Urothelium cell line (cell line): ENCODE data around the gene ADORA2B.
A peak's percentile ranks its signal among the peaks of the same experiment; 100 is the strongest.

Experiments
- DNase-seq: peaks from one replicate; pipeline ENCODE4 v3.0.0; 2011; ENCODE audit warnings: low spot score, mixed read lengths
- FAIRE-seq: peaks from 2 replicates; lab custom pipeline; 2011; peaks lifted over from hg19 to GRCh38; lab: Jason Lieb, UNC

The ADORA2B gene

DNA sequence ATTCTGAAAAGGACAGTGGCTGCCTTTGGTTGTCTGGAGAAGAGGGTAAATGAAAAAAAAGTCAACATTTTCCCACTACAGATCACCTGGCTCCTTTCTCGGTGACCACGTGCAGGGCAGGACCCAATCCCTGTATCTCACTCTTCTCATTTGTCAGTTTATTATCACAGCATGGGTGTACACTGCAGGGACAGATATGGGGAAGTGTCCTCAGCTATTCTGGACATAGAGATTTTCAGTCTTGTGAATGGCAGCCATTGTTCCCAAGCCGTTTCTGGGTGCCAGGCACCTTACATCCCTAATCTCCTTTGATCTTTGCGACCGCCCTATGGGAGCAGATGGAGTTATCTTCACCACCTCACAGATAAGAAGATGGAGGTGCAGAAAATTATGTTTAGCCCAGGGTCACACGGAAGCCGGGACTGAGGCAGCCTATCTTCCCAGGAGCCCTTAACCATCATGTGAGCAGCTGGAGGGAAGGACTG, 7.2 kb downstream of the ADORA2B start:
- DNase-seq, result no peak
- no peak for FAIRE-seq

- FAIRE-seq (no peak), DNase-seq (no peak)
Measured at GRCh38 chr17:15952916-15953790, 8.2 kb downstream of the ADORA2B start.

- DNase-seq, result peak; percentile 67
- no peak for FAIRE-seq
Measured at GRCh38 chr17:15954222-15954621, 9.3 kb downstream of the ADORA2B start.

DNA sequence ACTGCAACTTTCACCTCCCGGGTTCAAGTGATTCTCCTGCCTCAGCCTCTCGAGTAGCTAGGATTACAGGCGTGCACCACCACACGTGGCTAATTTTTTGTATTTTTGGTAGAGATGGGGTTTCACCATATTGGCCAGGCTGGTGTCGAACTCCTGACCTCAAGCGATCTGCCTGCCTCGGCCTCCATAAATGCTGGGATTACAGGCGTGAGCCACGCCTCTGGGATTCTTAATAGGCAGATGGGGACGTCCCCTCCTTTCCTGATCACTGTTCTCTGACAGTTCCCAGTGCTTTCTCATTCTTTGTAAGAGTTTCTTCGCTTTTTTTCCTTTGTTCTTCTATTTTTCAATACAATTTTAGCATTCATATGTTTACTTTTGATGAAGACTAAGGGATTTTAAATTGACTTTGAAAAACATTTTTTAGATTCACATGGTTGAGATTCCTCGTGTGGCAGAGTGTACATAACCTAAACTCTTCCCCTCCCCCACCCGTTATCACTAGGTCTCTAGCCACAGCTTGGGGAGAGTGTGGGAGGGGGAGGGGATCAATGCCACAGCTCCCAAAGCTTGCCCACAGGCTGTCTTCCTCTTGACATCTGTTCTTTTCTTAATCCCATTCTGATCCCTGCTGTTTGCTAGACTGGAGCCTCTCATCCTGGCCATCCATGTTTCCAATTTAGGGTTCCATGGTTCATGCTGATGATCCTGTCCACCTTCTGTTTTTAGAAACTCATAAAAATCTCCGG, 11.0 kb downstream of the ADORA2B start:
- FAIRE-seq (no peak), DNase-seq (no peak)

DNA sequence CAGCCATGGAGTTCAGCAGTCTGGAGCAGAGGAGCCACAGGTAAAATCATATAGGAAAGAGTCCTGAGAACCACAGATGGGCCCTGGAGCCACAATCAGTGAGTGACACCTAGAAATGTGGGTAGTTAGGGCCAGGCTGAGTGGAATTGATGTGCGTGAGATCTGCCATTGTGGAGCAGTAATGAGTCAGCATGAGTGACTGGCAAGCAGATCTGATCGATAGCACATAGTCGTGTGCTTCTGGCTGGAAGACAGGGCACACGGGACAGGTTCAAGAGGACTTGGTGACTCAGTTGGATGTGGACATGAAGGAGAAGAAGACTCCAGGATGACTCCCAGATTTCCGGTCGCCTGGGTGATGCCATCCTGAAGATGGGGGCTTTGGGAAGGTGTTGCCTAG, 12.3 kb downstream of the ADORA2B start:
- DNase-seq, result no peak
- no peak for FAIRE-seq

DNA sequence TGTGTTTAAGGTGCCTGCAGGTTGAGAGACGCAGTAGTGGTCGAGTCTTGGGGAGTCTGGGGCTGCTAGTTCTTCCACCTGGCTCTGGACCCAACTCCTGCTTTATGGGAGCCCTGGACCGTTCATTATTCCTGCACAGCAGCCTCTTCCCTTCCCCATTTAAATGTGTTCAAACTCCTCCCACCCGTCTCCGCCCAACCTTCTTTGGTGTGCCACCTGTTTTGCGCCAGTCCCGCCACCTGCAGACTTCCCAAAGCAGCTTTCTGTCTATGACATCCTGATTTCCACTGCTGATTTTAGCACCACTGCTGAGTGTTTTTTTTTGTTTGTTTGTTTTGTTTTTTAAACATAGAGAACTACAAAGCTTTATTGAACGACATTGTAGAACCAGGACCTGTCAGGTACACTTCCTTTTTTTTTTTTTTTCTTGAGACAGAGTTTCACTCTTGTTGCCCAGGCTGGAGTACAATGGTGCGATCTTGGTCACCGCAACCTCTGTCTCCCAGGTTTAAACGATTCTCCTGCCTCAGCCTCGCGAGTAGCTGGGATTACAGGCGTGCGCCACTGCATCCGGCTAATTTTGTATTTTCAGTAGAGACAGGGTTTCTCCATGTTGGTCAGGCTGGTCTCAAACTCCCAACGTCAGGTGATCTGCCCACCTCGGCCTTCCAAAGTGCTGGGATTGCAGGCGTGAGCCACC, 12.8 kb downstream of the ADORA2B start:
- FAIRE-seq (no peak), DNase-seq (no peak)

DNA sequence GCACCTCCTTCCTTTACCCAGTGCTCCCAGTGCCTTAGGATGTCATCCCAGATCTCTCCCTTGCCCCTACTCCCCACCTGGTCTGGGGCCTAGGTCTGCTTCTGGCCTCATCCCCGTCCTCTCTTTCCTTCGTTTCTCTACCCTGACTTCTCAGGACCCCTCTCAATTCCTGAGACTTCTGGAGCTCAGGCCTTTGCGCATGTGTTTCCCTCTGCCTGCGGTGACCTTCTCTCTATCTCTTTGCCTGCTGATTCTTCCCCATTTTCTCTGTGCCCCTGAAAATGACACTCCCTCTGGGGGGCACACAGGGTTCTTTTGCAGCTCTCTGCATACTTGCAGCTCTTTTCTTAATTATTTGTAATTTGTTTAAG, 13.5 kb downstream of the ADORA2B start:
- no peak for FAIRE-seq
- DNase-seq, result no peak

DNA sequence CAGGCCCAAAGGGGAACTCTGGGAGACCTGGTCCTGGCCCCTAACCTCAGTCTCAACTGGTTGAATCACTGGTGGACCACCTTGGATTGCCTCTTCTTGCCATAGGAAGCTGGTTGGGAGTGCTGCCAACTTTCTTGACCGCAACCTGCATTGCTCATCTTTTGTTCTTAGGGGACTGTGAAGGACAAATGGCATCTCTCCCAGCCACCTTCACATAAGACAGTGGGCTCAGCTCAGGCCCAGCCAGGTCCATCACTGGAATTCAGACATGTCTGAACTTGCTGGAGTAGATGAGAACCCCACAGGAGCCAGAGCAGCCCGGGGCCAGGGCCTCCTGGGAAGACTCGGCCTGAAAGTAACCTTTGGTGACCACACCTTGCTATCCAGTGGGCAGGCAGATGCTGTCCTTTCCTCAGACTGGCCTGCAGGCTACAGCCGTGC, 18.8 kb downstream of the ADORA2B start:
- DNase-seq (peak; percentile 63), FAIRE-seq (no peak)

DNA sequence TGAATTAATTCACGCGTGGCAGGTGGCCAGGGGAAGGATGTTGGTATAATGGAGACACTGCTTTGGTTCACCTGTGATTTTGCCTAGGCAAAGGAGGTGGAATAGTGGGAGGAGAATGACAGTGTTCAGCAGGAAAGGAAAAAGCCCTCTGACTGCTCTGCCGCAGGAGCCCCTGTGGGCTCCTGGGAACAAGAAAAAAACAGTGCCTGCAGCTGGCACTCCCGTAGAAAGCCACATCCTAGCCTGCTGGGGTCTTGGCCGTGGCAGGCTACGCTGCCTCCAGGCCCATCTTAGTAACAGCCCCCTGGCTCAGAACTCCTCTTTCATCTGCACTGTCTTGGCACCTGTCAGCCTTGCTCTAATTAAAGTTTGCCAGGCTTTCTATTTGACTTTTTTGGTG, 20.6 kb downstream of the ADORA2B start:
- DNase-seq (no peak), FAIRE-seq (no peak)

DNA sequence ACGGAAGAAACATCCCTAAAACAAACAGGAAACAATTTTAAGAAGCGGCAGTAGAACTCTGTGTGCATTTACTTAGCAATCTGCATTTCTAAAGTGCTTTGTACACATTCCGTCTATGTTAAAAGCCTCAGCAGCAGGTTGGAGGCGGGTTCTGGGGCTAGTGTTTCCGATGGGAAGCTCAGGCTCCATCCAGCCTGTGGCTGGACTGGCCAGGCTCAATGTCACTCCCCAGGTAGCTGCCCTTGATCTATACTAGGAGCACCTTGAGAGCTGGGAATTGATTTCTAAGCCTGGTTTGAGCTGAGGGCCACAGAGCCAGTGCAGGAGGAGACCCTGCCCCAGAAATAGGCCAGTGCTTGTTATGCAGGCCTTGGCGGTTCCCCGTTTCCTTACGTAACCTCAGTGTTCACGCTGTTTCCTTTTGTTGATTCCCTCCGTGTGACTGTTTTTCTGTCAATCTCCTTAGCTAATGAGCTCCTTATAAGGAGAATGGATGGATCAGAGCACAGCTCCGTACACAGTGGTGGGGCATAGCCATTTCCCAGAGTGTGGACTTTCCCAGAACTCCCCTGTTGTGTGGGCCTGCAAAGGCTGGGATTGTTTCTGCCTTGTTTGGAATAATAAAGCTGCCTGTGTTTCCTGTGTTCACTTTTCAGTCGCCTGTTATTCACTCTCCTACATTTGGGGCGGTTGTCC, 21.4 kb downstream of the ADORA2B start:
- DNase-seq (no peak), FAIRE-seq (no peak)

GRCh38 chr17:15966879-15967248, 21.9 kb downstream of the ADORA2B start:
- no peak for DNase-seq
- no peak for FAIRE-seq

DNA sequence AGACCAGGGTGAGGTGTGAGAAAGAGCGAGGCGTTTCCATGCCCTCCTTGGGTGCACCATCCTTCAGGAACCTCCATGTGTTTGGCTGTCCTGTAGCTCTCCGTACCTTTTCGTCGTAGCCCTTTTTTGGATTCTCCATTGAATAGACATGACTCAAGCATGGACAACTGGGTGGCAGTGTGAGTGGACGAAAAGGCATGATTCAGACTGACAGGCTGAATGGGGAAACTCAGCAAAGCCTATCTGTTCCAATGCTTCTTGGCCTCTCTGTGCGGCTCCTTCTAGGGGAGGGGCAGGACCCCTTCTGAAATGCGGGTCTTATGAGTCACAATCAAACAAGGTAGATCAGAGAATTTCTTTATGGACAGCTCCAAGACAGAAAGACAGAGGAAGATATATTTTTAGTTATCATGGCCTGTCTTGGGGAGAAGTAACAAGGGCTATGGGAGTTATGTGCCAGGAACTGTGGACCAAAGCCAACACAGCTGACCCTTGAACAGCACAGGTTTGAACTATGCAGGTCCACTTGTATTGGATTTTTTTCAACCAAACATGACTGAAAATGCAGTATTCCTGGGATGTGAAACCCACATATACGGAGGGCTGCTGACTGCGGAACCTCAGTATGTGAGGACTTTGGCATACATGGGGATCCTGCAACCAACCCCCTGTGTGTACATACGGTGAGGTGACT, 22.9 kb downstream of the ADORA2B start:
- FAIRE-seq, result no peak
- DNase-seq, result no peak

- DNase-seq (no peak), FAIRE-seq (no peak)
Measured at GRCh38 chr17:15969463-15969862, 24.5 kb downstream of the ADORA2B start.

DNA sequence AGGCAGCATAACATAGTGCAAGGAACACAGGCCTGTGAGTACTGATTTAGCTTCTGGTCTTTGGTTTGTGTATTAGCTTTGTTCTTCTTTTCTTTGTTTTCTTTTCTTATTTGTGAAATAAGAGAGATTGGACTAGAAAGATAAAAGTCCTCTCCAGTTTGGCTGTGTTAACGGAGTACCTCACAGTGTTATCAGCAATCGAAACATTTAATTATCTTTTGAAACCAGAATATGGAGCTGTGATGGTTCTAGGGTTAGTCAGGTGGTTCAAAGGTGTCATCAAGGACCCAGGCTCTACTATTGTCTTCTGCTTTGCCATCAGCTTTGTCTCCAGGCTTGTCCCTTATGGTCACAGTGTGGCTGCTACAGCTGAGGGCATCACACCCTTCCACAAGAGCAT, 25.6 kb downstream of the ADORA2B start:
- DNase-seq, result no peak
- no peak for FAIRE-seq

- FAIRE-seq (no peak), DNase-seq (no peak)
Measured at GRCh38 chr17:15971098-15971678, 26.3 kb downstream of the ADORA2B start.

- no peak for DNase-seq
- FAIRE-seq, result no peak
Measured at GRCh38 chr17:15971882-15972281, 27.0 kb downstream of the ADORA2B start.

DNA sequence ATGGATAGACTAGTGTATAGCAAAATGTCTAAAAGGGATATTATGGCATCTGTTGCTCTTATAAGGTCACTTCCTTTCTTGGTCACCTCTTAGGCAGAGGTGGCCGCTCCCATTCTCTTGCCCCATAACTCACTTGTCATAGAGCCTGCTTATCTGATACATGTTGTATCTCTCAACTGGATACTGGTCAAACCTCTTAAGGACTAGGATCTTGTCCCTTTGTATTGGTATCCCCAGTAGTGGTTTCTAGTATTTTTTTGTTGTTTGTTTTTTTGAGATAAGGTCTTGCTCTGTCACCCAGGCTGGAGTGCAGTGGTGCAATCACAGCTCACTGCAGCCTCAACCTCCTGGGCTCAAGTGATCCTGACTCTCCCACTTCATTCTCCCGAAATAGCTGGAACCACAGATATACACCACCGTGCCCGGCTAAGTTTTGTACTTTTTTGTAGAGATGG, 27.6 kb downstream of the ADORA2B start:
- FAIRE-seq, result no peak
- DNase-seq, result no peak

DNA sequence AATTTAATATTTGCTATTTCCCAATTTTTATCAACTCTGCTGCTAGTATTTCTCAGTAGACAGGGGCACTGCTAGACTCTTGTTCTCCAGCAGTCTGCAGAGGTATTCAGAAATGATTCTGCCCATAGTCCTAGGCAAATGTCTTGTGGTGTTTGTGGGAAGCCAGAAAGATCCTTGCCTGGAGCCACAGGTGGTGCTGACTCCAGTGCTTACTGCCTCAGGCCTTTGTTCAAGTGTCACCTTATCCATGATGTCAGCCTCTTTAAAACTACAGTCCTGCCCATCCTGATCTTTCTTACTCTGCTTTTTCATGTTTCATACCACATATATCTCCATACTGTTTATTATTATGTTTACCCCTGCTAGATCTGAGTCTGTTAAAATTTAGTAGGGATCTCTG, 28.1 kb downstream of the ADORA2B start:
- FAIRE-seq, result no peak

GRCh38 chr17:15973834-15974233, 28.9 kb downstream of the ADORA2B start:
- no peak for FAIRE-seq
- DNase-seq, result no peak

More for the DNA sequence above, 28.1 kb downstream of the ADORA2B start:
- no peak for DNase-seq

GRCh38 chr17:15977894-15978293, 33.0 kb downstream of the ADORA2B start:
- FAIRE-seq (no peak), DNase-seq (no peak)
